Breast epithelium (tissue), 3 donors: Measurements from ENCODE around the gene FHAD1.

Experiments
- POLR2AphosphoS5 ChIP-seq, 3 donors: sonication (generic); formaldehyde crosslinking; IDR thresholded peaks; one replicate each; pipeline ENCODE4 v1.6.1; 2017; ENCODE audit warnings: antibody characterized with exemption in 3 of 3
- TF ChIP-seq, protein P1 (sequence below), 3 donors: fragments of 450-650 bp; IDR thresholded peaks; one replicate each; pipeline ENCODE4 v1.5.1; 2016 to 2017; ENCODE audit warnings: antibody characterized with exemption in 3 of 3, mild to moderate bottlenecking in 3 of 3, moderate library complexity in 3 of 3

DNA sequence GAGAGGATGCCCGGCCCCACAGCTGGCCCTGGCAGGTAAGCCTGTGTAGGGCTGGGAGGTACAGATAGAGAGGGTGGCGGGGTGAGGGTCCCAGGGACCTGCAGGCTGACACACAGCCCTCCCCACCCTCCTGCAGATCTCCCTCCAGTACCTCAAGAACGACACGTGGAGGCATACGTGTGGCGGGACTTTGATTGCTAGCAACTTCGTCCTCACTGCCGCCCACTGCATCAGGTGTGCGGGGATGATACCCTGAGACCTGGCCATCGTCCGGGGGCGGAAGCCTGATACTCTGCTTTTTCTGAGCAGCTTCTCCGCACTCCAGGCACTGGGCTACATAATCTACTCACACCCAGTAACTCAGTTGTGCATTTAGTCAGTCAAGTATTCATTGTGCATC is 193.3 kb downstream of the FHAD1 start:
- TF ChIP-seq, protein P1, sequence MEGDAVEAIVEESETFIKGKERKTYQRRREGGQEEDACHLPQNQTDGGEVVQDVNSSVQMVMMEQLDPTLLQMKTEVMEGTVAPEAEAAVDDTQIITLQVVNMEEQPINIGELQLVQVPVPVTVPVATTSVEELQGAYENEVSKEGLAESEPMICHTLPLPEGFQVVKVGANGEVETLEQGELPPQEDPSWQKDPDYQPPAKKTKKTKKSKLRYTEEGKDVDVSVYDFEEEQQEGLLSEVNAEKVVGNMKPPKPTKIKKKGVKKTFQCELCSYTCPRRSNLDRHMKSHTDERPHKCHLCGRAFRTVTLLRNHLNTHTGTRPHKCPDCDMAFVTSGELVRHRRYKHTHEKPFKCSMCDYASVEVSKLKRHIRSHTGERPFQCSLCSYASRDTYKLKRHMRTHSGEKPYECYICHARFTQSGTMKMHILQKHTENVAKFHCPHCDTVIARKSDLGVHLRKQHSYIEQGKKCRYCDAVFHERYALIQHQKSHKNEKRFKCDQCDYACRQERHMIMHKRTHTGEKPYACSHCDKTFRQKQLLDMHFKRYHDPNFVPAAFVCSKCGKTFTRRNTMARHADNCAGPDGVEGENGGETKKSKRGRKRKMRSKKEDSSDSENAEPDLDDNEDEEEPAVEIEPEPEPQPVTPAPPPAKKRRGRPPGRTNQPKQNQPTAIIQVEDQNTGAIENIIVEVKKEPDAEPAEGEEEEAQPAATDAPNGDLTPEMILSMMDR (IDR thresholded peaks at IDR 0.05) = no peak
- no peak for TF ChIP-seq POLR2AphosphoS5 (IDR thresholded peaks at IDR 0.05)
